Suprapubic skin (tissue), 4 donors: ENCODE measurements around the gene FAM174B. TPM values are rescaled to one million over a fixed set of nuclear protein-coding genes. Genes with fewer than 3 reads are reported as not detected.

Source experiments
- DNase-seq, 2 donors: peaks; one replicate each; pipeline ENCODE4 v3.0.0-alpha.2; 2019; ENCODE audit warnings: low spot score in 2 of 2
- H3K27ac ChIP-seq: fragments of 200-600 bp; sonication (generic); one replicate; pipeline ENCODE4 v1.5.1; 2019
- H3K27me3 ChIP-seq: fragments of 200-600 bp; sonication (generic); one replicate; pipeline ENCODE4 v1.5.1; 2019
- H3K36me3 ChIP-seq: fragments of 200-600 bp; sonication (generic); one replicate; pipeline ENCODE4 v1.5.1; 2019
- H3K4me1 ChIP-seq: fragments of 200-600 bp; sonication (generic); one replicate; pipeline ENCODE4 v1.5.1; 2019
- H3K4me3 ChIP-seq: fragments of 200-600 bp; sonication (generic); one replicate; pipeline ENCODE4 v1.5.1; 2019; ENCODE audit warnings: mild to moderate bottlenecking
- H3K9me3 ChIP-seq: fragments of 200-600 bp; sonication (generic); one replicate; pipeline ENCODE4 v1.5.1; 2019
- CTCF ChIP-seq, 2 donors: fragments of 200-600 bp in 1 of 2; fragments of 450-650 bp in 1 of 2; sonication (generic) in 1 of 2; IDR thresholded peaks; one replicate each; pipeline ENCODE4 v1.5.1; 2016 to 2019; ENCODE audit warnings: antibody characterized with exemption in 2 of 2, mild to moderate bottlenecking in 1 of 2, moderate library complexity in 1 of 2
- EP300 ChIP-seq: sonication (generic); formaldehyde crosslinking; IDR thresholded peaks from one replicate; pipeline ENCODE4 v1.6.1; 2017; ENCODE audit warnings: antibody characterized with exemption
- POLR2A ChIP-seq, 2 donors: fragments of 450-650 bp; IDR thresholded peaks; one replicate each; pipeline ENCODE4 v1.6.1; 2017; ENCODE audit warnings: antibody characterized with exemption in 2 of 2, mild to moderate bottlenecking in 2 of 2, moderate library complexity in 2 of 2
- POLR2AphosphoS5 ChIP-seq, 3 donors: sonication (generic); formaldehyde crosslinking; IDR thresholded peaks; one replicate each; pipeline ENCODE4 v1.6.1; 2017; ENCODE audit warnings: antibody characterized with exemption in 3 of 3
- WGBS: methylation state at CpG from one replicate; pipeline ENCODE4 v1.1.5; 2018; 5-methylcytosine and 5-hydroxymethylcytosine counted together
- total RNA-seq, 4 donors: library from RNA; depleted of rRNA; stranded (reverse); fragments of >200 nt; gene quantifications; one replicate each; pipeline ENCODE4 v1.1.0, GENCODE V29; 2016

FAM174B gene
- total RNA-seq, 4 donors from 2014 or later = 6.2 to 24.0 (median 18.3) TPM

GRCh38 chr15:92643849-92644815 lies 11.4 kb downstream of the FAM174B start:
- WGBS = 85% methylated on average over 13 of the region's 13 CpGs
- Histone ChIP-seq H3K27me3 (no peaks in the 10 kb centered on the region), H3K4me1 (peaks cover 3% of the 10 kb centered on the region), H3K4me3 (no peak overlapping the region), H3K27ac (peak overlapping the region; percentile 46), H3K36me3 (no peaks in the 10 kb centered on the region), H3K9me3 (no peaks in the 10 kb centered on the region)
- no peak for TF ChIP-seq POLR2A (IDR thresholded peaks at IDR 0.05)
- no peak for TF ChIP-seq POLR2AphosphoS5 (IDR thresholded peaks at IDR 0.05)
- no peak for TF ChIP-seq EP300
- TF ChIP-seq CTCF (IDR thresholded peaks at IDR 0.05) = no peak
- DNase-seq = no peak

DNA sequence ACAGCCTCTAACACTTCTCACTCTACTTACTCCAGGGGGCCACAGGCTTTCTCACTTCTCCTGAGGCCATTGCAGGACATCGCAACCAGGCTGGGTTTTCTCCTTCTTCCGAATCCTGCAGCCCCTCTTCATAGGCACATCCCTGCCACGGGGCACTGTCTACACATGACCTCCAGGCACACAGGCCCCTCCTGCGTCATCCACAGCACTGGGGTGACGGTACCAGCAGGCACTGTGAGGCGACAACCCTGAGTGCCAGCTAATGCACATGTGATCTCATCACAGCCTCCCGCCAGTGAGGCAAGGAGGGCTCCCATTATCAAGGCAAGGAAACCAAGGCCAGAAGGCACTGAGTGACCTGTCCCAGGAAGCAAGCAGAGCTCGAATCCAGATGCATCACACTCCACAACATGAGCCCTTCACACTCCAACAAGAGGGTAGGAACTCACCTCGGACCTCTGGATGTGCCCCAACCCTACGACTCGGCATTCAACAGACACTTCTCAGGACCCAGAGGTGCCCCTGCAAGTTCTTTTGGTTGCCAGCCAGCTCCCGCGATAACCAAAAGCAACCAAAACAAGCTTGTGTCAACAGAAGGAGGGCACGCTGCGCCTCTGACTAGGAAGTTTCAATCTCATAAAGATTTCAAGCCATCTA lies 16.7 kb downstream of the FAM174B start:
- no peaks in the 10 kb centered on the region for H3K9me3 ChIP-seq
- peak in 1 of 2 donors; percentile 68 for DNase-seq
- TF ChIP-seq EP300 (no peak), CTCF (IDR thresholded peaks at IDR 0.05) (no peak), POLR2A (IDR thresholded peaks at IDR 0.05) (no peak)
- H3K27me3 ChIP-seq = no peaks in the 10 kb centered on the region
- H3K27ac ChIP-seq = peak overlapping the region; percentile 44
- 77% methylated on average over 13 of the region's 15 CpGs for WGBS
- peaks cover 4% of the 10 kb centered on the region for H3K4me1 ChIP-seq
- H3K36me3 ChIP-seq = no peaks in the 10 kb centered on the region
- no peak overlapping the region for H3K4me3 ChIP-seq

GRCh38 chr15:92638291-92638708 lies 17.3 kb downstream of the FAM174B start:
- H3K4me1 ChIP-seq = peaks cover 4% of the 10 kb centered on the region
- WGBS = 71% methylated on average over 9 of the region's 9 CpGs
- no peaks in the 10 kb centered on the region for H3K9me3 ChIP-seq
- H3K4me3 ChIP-seq = no peak overlapping the region
- peak in 1 of 2 donors; percentile 50 for DNase-seq
- H3K36me3 ChIP-seq = no peaks in the 10 kb centered on the region
- H3K27me3 ChIP-seq = no peaks in the 10 kb centered on the region
- no peak for TF ChIP-seq POLR2AphosphoS5 (IDR thresholded peaks at IDR 0.05)
- H3K27ac ChIP-seq = peak overlapping the region; percentile 44

GRCh38 chr15:92637626-92638025 lies 17.9 kb downstream of the FAM174B start:
- no peak for TF ChIP-seq POLR2AphosphoS5 (IDR thresholded peaks at IDR 0.05)
- TF ChIP-seq EP300 = no peak
- TF ChIP-seq POLR2A (IDR thresholded peaks at IDR 0.05) = no peak
- no peak for TF ChIP-seq CTCF (IDR thresholded peaks at IDR 0.05)
- peak in 1 of 2 donors; percentile 79 for DNase-seq
- H3K27ac ChIP-seq = peak overlapping the region; percentile 57
- WGBS = 67% methylated on average over 7 of the region's 7 CpGs
- H3K4me1 ChIP-seq = peaks cover 4% of the 10 kb centered on the region
- no peaks in the 10 kb centered on the region for H3K9me3 ChIP-seq
- no peaks in the 10 kb centered on the region for H3K36me3 ChIP-seq
- H3K4me3 ChIP-seq = no peak overlapping the region
- H3K27me3 ChIP-seq = no peaks in the 10 kb centered on the region

GRCh38 chr15:92636908-92637481 lies 18.6 kb downstream of the FAM174B start:
- peak in 1 of 2 donors; percentile 29 for DNase-seq
- Histone ChIP-seq H3K9me3 (no peaks in the 10 kb centered on the region), H3K4me1 (peaks cover 4% of the 10 kb centered on the region), H3K27me3 (no peaks in the 10 kb centered on the region), H3K36me3 (no peaks in the 10 kb centered on the region), H3K27ac (peak overlapping the region; percentile 57), H3K4me3 (no peak overlapping the region)
- 79% methylated on average over 6 of the region's 6 CpGs for WGBS
- TF ChIP-seq POLR2A (IDR thresholded peaks at IDR 0.05) (no peak), EP300 (no peak)
